Breast epithelium (tissue), 4 donors: ENCODE measurements around the gene GPC3. TPM values are rescaled to one million over a fixed set of nuclear protein-coding genes. Genes with fewer than 3 reads are reported as not detected.

Experiments used
- DNase-seq, 2 donors: peaks; one replicate each; pipeline ENCODE4 v3.0.0-alpha.2; 2019; ENCODE audit warnings: low spot score in 2 of 2
- H3K27ac ChIP-seq, 2 donors: fragments of 200-600 bp; sonication (generic) in 1 of 2; one replicate each; pipeline ENCODE4 v1.5.1; 2016 to 2019; ENCODE audit warnings: mild to moderate bottlenecking in 1 of 2
- H3K27me3 ChIP-seq, 2 donors: fragments of 200-600 bp; sonication (generic) in 1 of 2; one replicate each; pipeline versions ENCODE4 v1.5.1 to v1.6.0; 2017 to 2019; ENCODE audit warnings: control low read depth in 1 of 2, mild to moderate bottlenecking in 1 of 2
- H3K36me3 ChIP-seq: fragments of 200-600 bp; one replicate; pipeline ENCODE4 v1.5.1; 2019
- H3K4me1 ChIP-seq, 2 donors: fragments of 200-600 bp; sonication (generic); one replicate each; pipeline ENCODE4 v1.5.1; 2016 to 2019; ENCODE audit warnings: control low read depth in 1 of 2
- H3K4me3 ChIP-seq, 3 donors: fragments of 200-600 bp; sonication (generic); 1 replicate in 2 of 3; 2 replicates in 1 of 3; pipeline ENCODE4 v1.5.1; 2016 to 2019; ENCODE audit warnings: mild to moderate bottlenecking in 3 of 3, moderate library complexity in 2 of 3
- H3K9me3 ChIP-seq, 2 donors: fragments of 200-600 bp; sonication (generic) in 1 of 2; one replicate each; pipeline ENCODE4 v1.5.1; 2016 to 2019; ENCODE audit warnings: control low read depth in 1 of 2
- POLR2A ChIP-seq: fragments of 450-650 bp; IDR thresholded peaks from one replicate; pipeline ENCODE4 v1.6.1; 2016; ENCODE audit warnings: antibody characterized with exemption, mild to moderate bottlenecking, moderate library complexity
- POLR2AphosphoS5 ChIP-seq, 3 donors: sonication (generic); formaldehyde crosslinking; IDR thresholded peaks; one replicate each; pipeline ENCODE4 v1.6.1; 2017; ENCODE audit warnings: antibody characterized with exemption in 3 of 3
- intact Hi-C: fragments of 100-400 bp; cut with DNase I; formaldehyde crosslinking; loops from one replicate; pipeline ENCODE4 v1.15.1; 2023; ENCODE audit warnings: low total_unique reads
- total RNA-seq, 3 donors: library from RNA; depleted of rRNA; stranded (reverse); fragments of >200 nt; gene quantifications; one replicate each; pipeline ENCODE4 v1.1.0, GENCODE V29; 2016
- TF ChIP-seq, protein P1 (sequence below), 3 donors: fragments of 450-650 bp; IDR thresholded peaks; one replicate each; pipeline ENCODE4 v1.5.1; 2016 to 2017; ENCODE audit warnings: antibody characterized with exemption in 3 of 3, mild to moderate bottlenecking in 3 of 3, moderate library complexity in 3 of 3

Gene GPC3
- total RNA-seq, 3 donors from 2014 or later, result 29.7 to 99.2 (median 89.1) TPM

- Histone ChIP-seq H3K36me3 (no peaks in the 10 kb centered on the region), H3K4me3 (no peak overlapping the region), H3K27me3 (peaks cover 0 to 31% of the 10 kb centered on the region in 2 donors), H3K4me1 (no peaks in the 10 kb centered on the region), H3K27ac (no peak overlapping the region), H3K9me3 (peaks cover 0 to 6% of the 10 kb centered on the region in 2 donors)
- intact Hi-C loops, result no loop called here
- DNase-seq, result no peak
- TF ChIP-seq POLR2AphosphoS5 (IDR thresholded peaks at IDR 0.05) (no peak), POLR2A (no peak)
- TF ChIP-seq, protein P1, sequence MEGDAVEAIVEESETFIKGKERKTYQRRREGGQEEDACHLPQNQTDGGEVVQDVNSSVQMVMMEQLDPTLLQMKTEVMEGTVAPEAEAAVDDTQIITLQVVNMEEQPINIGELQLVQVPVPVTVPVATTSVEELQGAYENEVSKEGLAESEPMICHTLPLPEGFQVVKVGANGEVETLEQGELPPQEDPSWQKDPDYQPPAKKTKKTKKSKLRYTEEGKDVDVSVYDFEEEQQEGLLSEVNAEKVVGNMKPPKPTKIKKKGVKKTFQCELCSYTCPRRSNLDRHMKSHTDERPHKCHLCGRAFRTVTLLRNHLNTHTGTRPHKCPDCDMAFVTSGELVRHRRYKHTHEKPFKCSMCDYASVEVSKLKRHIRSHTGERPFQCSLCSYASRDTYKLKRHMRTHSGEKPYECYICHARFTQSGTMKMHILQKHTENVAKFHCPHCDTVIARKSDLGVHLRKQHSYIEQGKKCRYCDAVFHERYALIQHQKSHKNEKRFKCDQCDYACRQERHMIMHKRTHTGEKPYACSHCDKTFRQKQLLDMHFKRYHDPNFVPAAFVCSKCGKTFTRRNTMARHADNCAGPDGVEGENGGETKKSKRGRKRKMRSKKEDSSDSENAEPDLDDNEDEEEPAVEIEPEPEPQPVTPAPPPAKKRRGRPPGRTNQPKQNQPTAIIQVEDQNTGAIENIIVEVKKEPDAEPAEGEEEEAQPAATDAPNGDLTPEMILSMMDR (IDR thresholded peaks at IDR 0.05), result no peak
Measured at GRCh38 chrX:133926099-133926498, 59.3 kb downstream of the GPC3 start.

- Histone ChIP-seq H3K27me3 (peaks cover 0 to 20% of the 10 kb centered on the region in 2 donors), H3K4me3 (no peak overlapping the region), H3K9me3 (peaks cover 0 to 6% of the 10 kb centered on the region in 2 donors), H3K27ac (no peak overlapping the region), H3K4me1 (no peaks in the 10 kb centered on the region), H3K36me3 (no peaks in the 10 kb centered on the region)
- intact Hi-C loops, result no loop called here
- TF ChIP-seq POLR2A, result no peak
- no peak for TF ChIP-seq POLR2AphosphoS5 (IDR thresholded peaks at IDR 0.05)
- TF ChIP-seq, protein P1 (IDR thresholded peaks at IDR 0.05), result no peak
- no peak for DNase-seq
Measured at GRCh38 chrX:133924548-133924947, 60.8 kb downstream of the GPC3 start.

DNA sequence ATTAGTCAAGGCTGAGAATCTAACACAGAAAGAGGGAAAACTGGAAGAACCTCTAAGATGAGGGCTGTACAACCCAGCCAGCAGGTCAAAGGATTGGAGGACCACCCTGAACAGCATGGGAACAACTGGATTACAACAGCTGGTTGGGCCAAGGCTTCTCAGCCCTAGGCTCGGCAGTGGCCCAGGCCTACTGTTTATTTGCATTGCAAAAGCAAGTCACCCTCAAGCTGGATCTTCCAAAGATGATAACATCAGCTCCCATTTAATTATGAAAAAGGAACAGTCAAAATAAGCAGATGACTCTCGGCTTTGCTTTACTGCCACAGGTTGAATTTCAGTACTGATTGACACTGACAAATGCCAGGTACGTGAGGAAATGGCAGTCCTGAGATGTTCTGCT lies 61.8 kb downstream of the GPC3 start:
- no peak overlapping the region for H3K4me3 ChIP-seq
- DNase-seq, result no peak
- no peaks in the 10 kb centered on the region for H3K36me3 ChIP-seq
- H3K27me3 ChIP-seq, result peaks cover 0 to 20% of the 10 kb centered on the region in 2 donors
- no peaks in the 10 kb centered on the region for H3K4me1 ChIP-seq
- intact Hi-C loops, result no loop called here
- peaks cover 0 to 5% of the 10 kb centered on the region in 2 donors for H3K9me3 ChIP-seq
- TF ChIP-seq POLR2AphosphoS5 (IDR thresholded peaks at IDR 0.05) (no peak), POLR2A (no peak)
- TF ChIP-seq, protein P1 (IDR thresholded peaks at IDR 0.05), result no peak
- H3K27ac ChIP-seq, result peak overlapping the region in 1 of 2 donors; percentile 58

- TF ChIP-seq, protein P1 (IDR thresholded peaks at IDR 0.05), result no peak
- TF ChIP-seq POLR2A (no peak), POLR2AphosphoS5 (IDR thresholded peaks at IDR 0.05) (no peak)
- intact Hi-C loops, result no loop called here
- peak overlapping the region in 1 of 2 donors; percentile 58 for H3K27ac ChIP-seq
- no peaks in the 10 kb centered on the region for H3K4me1 ChIP-seq
- H3K9me3 ChIP-seq, result peaks cover 0 to under 1% of the 10 kb centered on the region in 2 donors
- H3K36me3 ChIP-seq, result no peaks in the 10 kb centered on the region
- no peak for DNase-seq
- peak overlapping the region in 1 of 3 donors; percentile 32 for H3K4me3 ChIP-seq
- peaks cover 0 to 20% of the 10 kb centered on the region in 2 donors for H3K27me3 ChIP-seq
Measured at GRCh38 chrX:133923113-133923512, 62.3 kb downstream of the GPC3 start.

DNA sequence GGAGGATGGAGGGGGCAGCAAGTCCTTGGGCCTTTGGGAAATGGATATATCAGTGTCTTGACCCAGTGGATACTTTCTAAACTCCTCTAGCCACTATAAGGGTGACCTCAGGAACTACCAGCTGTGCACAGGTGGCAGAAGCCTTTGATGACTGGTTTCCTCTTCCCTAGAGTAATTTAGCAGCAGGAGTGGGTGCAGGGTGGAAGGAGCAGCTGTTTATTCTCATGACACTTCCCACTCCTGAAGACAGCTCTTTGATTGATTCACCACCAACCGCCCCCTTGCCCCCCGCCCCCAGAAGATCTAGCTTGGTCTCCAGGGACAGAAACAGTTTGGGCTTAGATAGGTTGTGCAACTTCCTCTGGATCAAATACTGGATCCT lies 63.0 kb downstream of the GPC3 start:
- Histone ChIP-seq H3K4me3 (no peak overlapping the region), H3K4me1 (no peaks in the 10 kb centered on the region), H3K27ac (no peak overlapping the region), H3K27me3 (peaks cover 0 to 20% of the 10 kb centered on the region in 2 donors), H3K9me3 (peaks cover 0 to 2% of the 10 kb centered on the region in 2 donors), H3K36me3 (no peaks in the 10 kb centered on the region)
- DNase-seq, result no peak
- TF ChIP-seq POLR2A, result no peak
- TF ChIP-seq, protein P1 (IDR thresholded peaks at IDR 0.05), result no peak
- TF ChIP-seq POLR2AphosphoS5 (IDR thresholded peaks at IDR 0.05), result no peak
- intact Hi-C loops, result no loop called here
